Mucosa of stomach (tissue), 1 donor: ENCODE results near the gene PNLIPRP1.

Source experiments
- H3K27me3 ChIP-seq: one replicate; pipeline ENCODE4 v1.7.0; 2013; ENCODE audit warnings: mild to moderate bottlenecking, low read length; ENCODE audit not compliant: control insufficient read depth, insufficient read depth
- H3K36me3 ChIP-seq: one replicate; pipeline ENCODE4 v1.7.0; 2013; ENCODE audit warnings: low read length; ENCODE audit not compliant: control insufficient read depth, insufficient read depth
- H3K4me1 ChIP-seq: one replicate; pipeline ENCODE4 v1.7.0; 2013; ENCODE audit warnings: mild to moderate bottlenecking, low read length; ENCODE audit not compliant: control insufficient read depth, insufficient read depth
- H3K4me3 ChIP-seq: one replicate; pipeline ENCODE4 v1.7.0; 2013; ENCODE audit warnings: low read length
- H3K9ac ChIP-seq: one replicate; pipeline ENCODE4 v1.7.0; 2013; ENCODE audit warnings: mild to moderate bottlenecking, low read length, moderate library complexity
- H3K9me3 ChIP-seq: one replicate; pipeline ENCODE4 v1.7.0; 2013; ENCODE audit warnings: mild to moderate bottlenecking, low read length, moderate library complexity; ENCODE audit not compliant: control insufficient read depth
- donor health status: Pancreatic carcinoma.

PNLIPRP1 gene

GRCh38 chr10:116590590-116591444 is at the start of gene PNLIPRP1:
TSS of gene PNLIPRP1 (plus strand) at chr10:116590959. CDS start at chr10:116591130, 171 bp downstream.
- Histone ChIP-seq H3K9me3 (no peaks in the 10 kb centered on the region), H3K4me3 (no peak within 1 kb of the TSS), H3K27me3 (no peaks in the 10 kb centered on the region), H3K9ac (no peak within 1 kb of the TSS), H3K36me3 (no peaks in the 10 kb centered on the region), H3K4me1 (peaks cover 37% of the 10 kb centered on the region)

- H3K36me3 ChIP-seq: no peaks in the 10 kb centered on the region
- no peaks in the 10 kb centered on the region for H3K9me3 ChIP-seq
- H3K27me3 ChIP-seq: no peaks in the 10 kb centered on the region
- no peak overlapping the region for H3K4me3 ChIP-seq
- no peak overlapping the region for H3K9ac ChIP-seq
- H3K4me1 ChIP-seq: no peaks in the 10 kb centered on the region
Measured at GRCh38 chr10:116542007-116542677, 48.6 kb upstream of the PNLIPRP1 start.

GRCh38 chr10:116545122-116545521 is 45.6 kb upstream of the PNLIPRP1 start:
- Histone ChIP-seq H3K36me3 (no peaks in the 10 kb centered on the region), H3K27me3 (no peaks in the 10 kb centered on the region), H3K4me1 (no peaks in the 10 kb centered on the region), H3K9me3 (no peaks in the 10 kb centered on the region), H3K9ac (no peak overlapping the region), H3K4me3 (no peak overlapping the region)

- no peak within 1 kb of the TSS for H3K9ac ChIP-seq
- no peaks in the 10 kb centered on the region for H3K36me3 ChIP-seq
- H3K9me3 ChIP-seq: no peaks in the 10 kb centered on the region
- H3K4me3 ChIP-seq: no peak within 1 kb of the TSS
- H3K27me3 ChIP-seq: no peaks in the 10 kb centered on the region
- no peaks in the 10 kb centered on the region for H3K4me1 ChIP-seq
Measured at GRCh38 chr10:116545756-116546155, 45.0 kb upstream of the PNLIPRP1 start, which contains the start of gene PNLIP. TSS of gene PNLIP (plus strand) at chr10:116545931. CDS start at chr10:116546093, 162 bp downstream.

- Histone ChIP-seq H3K4me3 (no peak overlapping the region), H3K36me3 (no peaks in the 10 kb centered on the region), H3K27me3 (no peaks in the 10 kb centered on the region), H3K4me1 (no peaks in the 10 kb centered on the region), H3K9ac (no peak overlapping the region), H3K9me3 (no peaks in the 10 kb centered on the region)
Measured at GRCh38 chr10:116548301-116548700, 42.5 kb upstream of the PNLIPRP1 start.

GRCh38 chr10:116553378-116553980 is 37.3 kb upstream of the PNLIPRP1 start:
- H3K36me3 ChIP-seq: no peaks in the 10 kb centered on the region
- no peak overlapping the region for H3K4me3 ChIP-seq
- no peaks in the 10 kb centered on the region for H3K27me3 ChIP-seq
- no peaks in the 10 kb centered on the region for H3K4me1 ChIP-seq
- H3K9me3 ChIP-seq: no peaks in the 10 kb centered on the region
- H3K9ac ChIP-seq: no peak overlapping the region

GRCh38 chr10:116554628-116555027 is 36.1 kb upstream of the PNLIPRP1 start:
- no peak overlapping the region for H3K4me3 ChIP-seq
- no peaks in the 10 kb centered on the region for H3K27me3 ChIP-seq
- H3K9ac ChIP-seq: no peak overlapping the region
- no peaks in the 10 kb centered on the region for H3K9me3 ChIP-seq
- no peaks in the 10 kb centered on the region for H3K36me3 ChIP-seq
- H3K4me1 ChIP-seq: no peaks in the 10 kb centered on the region

GRCh38 chr10:116555880-116556279 is 34.9 kb upstream of the PNLIPRP1 start:
- no peak overlapping the region for H3K9ac ChIP-seq
- H3K27me3 ChIP-seq: no peaks in the 10 kb centered on the region
- H3K9me3 ChIP-seq: no peaks in the 10 kb centered on the region
- no peaks in the 10 kb centered on the region for H3K36me3 ChIP-seq
- no peaks in the 10 kb centered on the region for H3K4me1 ChIP-seq
- no peak overlapping the region for H3K4me3 ChIP-seq

- H3K4me1 ChIP-seq: no peaks in the 10 kb centered on the region
- no peaks in the 10 kb centered on the region for H3K36me3 ChIP-seq
- no peaks in the 10 kb centered on the region for H3K27me3 ChIP-seq
- H3K4me3 ChIP-seq: no peak overlapping the region
- no peak overlapping the region for H3K9ac ChIP-seq
- H3K9me3 ChIP-seq: no peaks in the 10 kb centered on the region
Measured at GRCh38 chr10:116557305-116557880, 33.4 kb upstream of the PNLIPRP1 start.

- no peaks in the 10 kb centered on the region for H3K27me3 ChIP-seq
- no peaks in the 10 kb centered on the region for H3K36me3 ChIP-seq
- H3K9ac ChIP-seq: no peak overlapping the region
- no peaks in the 10 kb centered on the region for H3K9me3 ChIP-seq
- no peaks in the 10 kb centered on the region for H3K4me1 ChIP-seq
- H3K4me3 ChIP-seq: no peak overlapping the region
Measured at GRCh38 chr10:116565534-116565933, 25.2 kb upstream of the PNLIPRP1 start.

- Histone ChIP-seq H3K27me3 (no peaks in the 10 kb centered on the region), H3K4me1 (no peaks in the 10 kb centered on the region), H3K9me3 (no peaks in the 10 kb centered on the region), H3K36me3 (no peaks in the 10 kb centered on the region), H3K4me3 (no peak overlapping the region), H3K9ac (no peak overlapping the region)
Measured at GRCh38 chr10:116566932-116567331, 23.8 kb upstream of the PNLIPRP1 start.

- no peaks in the 10 kb centered on the region for H3K36me3 ChIP-seq
- H3K27me3 ChIP-seq: no peaks in the 10 kb centered on the region
- no peak overlapping the region for H3K4me3 ChIP-seq
- no peak overlapping the region for H3K9ac ChIP-seq
- no peaks in the 10 kb centered on the region for H3K9me3 ChIP-seq
- no peaks in the 10 kb centered on the region for H3K4me1 ChIP-seq
Measured at GRCh38 chr10:116567335-116567734, 23.4 kb upstream of the PNLIPRP1 start.
